ENCODE measurements around the gene TMPRSS4. TPM values are rescaled to one million over a fixed set of nuclear protein-coding genes. Genes with fewer than 3 reads are reported as not detected.

TMPRSS4 gene
- total RNA-seq, 2 experiments from 2014 or later = not detected

GRCh38 chr11:118145285-118146227 lies 68.7 kb downstream of the TMPRSS4 start:
- H3K27me3 Mint-ChIP-seq (ENCODE audit: low read depth) = peaks cover 40% of the 10 kb centered on the region
- CTCF ChIA-PET = interaction anchor here (0.7 to 6.3 kb wide), 16 partner anchors 12 to 424 kb away, joined by 3 to 105 read pairs (median 3); partner anchors contain the start of gene MPZL2
- H3K36me3 Mint-ChIP-seq (ENCODE audit: low read depth) = no peaks in the 10 kb centered on the region
- intact Hi-C loops (cut with micrococcal nuclease) = loop anchor here (1.0 to 5.0 kb wide), 9 partner anchors 26 to 514 kb away; partner anchors contain the start of genes ATP5MG, PHLDB1 and UBE4A
- H3K4me3 Mint-ChIP-seq = peak overlapping the region; percentile 77
- H3K4me1 Mint-ChIP-seq (ENCODE audit: low read depth) = peaks cover 3% of the 10 kb centered on the region
- H3K27ac Mint-ChIP-seq = no peak overlapping the region
- peak; percentile 96 for DNase-seq
- no peaks in the 10 kb centered on the region for H3K9me3 Mint-ChIP-seq

GRCh38 chr11:118146554-118146953 lies 69.7 kb downstream of the TMPRSS4 start:
- Mint-ChIP-seq H3K4me3 (peak overlapping the region; percentile 73), H3K36me3 (ENCODE audit: low read depth) (no peaks in the 10 kb centered on the region), H3K27ac (no peak overlapping the region), H3K27me3 (ENCODE audit: low read depth) (peaks cover 43% of the 10 kb centered on the region), H3K9me3 (no peaks in the 10 kb centered on the region), H3K4me1 (ENCODE audit: low read depth) (peaks cover 3% of the 10 kb centered on the region)
- CTCF ChIA-PET = interaction anchor here (0.7 to 6.3 kb wide), 4 partner anchors 24 to 157 kb away, joined by 3 to 105 read pairs (median 3); no protein-coding TSS in a partner anchor
- DNase-seq = no peak
- intact Hi-C loops (cut with micrococcal nuclease) = loop anchor here (5.0 kb wide), 1 partner anchor 461 kb away; the partner anchor contains the start of gene PHLDB1

- no peaks in the 10 kb centered on the region for H3K9me3 Mint-ChIP-seq
Observed at GRCh38 chr11:118147502-118147901, 70.6 kb downstream of the TMPRSS4 start.

GRCh38 chr11:118148240-118148639 lies 71.4 kb downstream of the TMPRSS4 start:
- H3K9me3 Mint-ChIP-seq = no peaks in the 10 kb centered on the region
- H3K4me3 Mint-ChIP-seq = no peak overlapping the region
- peaks cover 39% of the 10 kb centered on the region for H3K27me3 Mint-ChIP-seq (ENCODE audit: low read depth)
- CTCF ChIA-PET = no interaction called here
- DNase-seq = no peak
- H3K4me1 Mint-ChIP-seq (ENCODE audit: low read depth) = peaks cover 3% of the 10 kb centered on the region
- no peaks in the 10 kb centered on the region for H3K36me3 Mint-ChIP-seq (ENCODE audit: low read depth)
- intact Hi-C loops (cut with micrococcal nuclease) = loop anchor here (5.0 kb wide), 1 partner anchor 459 kb away; the partner anchor contains the start of gene PHLDB1
- H3K27ac Mint-ChIP-seq = no peak overlapping the region

More at GRCh38 chr11:118147502-118147901, 70.6 kb downstream of the TMPRSS4 start:
- H3K36me3 Mint-ChIP-seq (ENCODE audit: low read depth) = no peaks in the 10 kb centered on the region
- intact Hi-C loops (cut with micrococcal nuclease) = loop anchor here (5.0 kb wide), 1 partner anchor 460 kb away; the partner anchor contains the start of gene PHLDB1
- H3K27ac Mint-ChIP-seq = no peak overlapping the region
- peaks cover 40% of the 10 kb centered on the region for H3K27me3 Mint-ChIP-seq (ENCODE audit: low read depth)
- peaks cover 3% of the 10 kb centered on the region for H3K4me1 Mint-ChIP-seq (ENCODE audit: low read depth)
- no peak for DNase-seq
- H3K4me3 Mint-ChIP-seq = no peak overlapping the region
- CTCF ChIA-PET = interaction anchor here (6.3 kb wide), 1 partner anchor 23 kb away, joined by 105 read pairs; no protein-coding TSS in a partner anchor

GRCh38 chr11:118148856-118149255 lies 72.0 kb downstream of the TMPRSS4 start:
- intact Hi-C loops (cut with micrococcal nuclease) = loop anchor here (5.0 kb wide), 1 partner anchor 458 kb away; the partner anchor contains the start of gene PHLDB1

GRCh38 chr11:118149493-118149892 lies 72.6 kb downstream of the TMPRSS4 start:
- no peak for DNase-seq
- Mint-ChIP-seq H3K36me3 (ENCODE audit: low read depth) (no peaks in the 10 kb centered on the region), H3K4me1 (ENCODE audit: low read depth) (peaks cover 9% of the 10 kb centered on the region), H3K27ac (no peak overlapping the region), H3K9me3 (no peaks in the 10 kb centered on the region), H3K27me3 (ENCODE audit: low read depth) (peaks cover 40% of the 10 kb centered on the region), H3K4me3 (no peak overlapping the region)
- intact Hi-C loops (cut with micrococcal nuclease) = loop anchor here (5.0 kb wide), 1 partner anchor 458 kb away; the partner anchor contains the start of gene PHLDB1
- CTCF ChIA-PET = interaction anchor here (1.3 kb wide), 1 partner anchor 22 kb away, joined by 12 read pairs; no protein-coding TSS in a partner anchor

More at GRCh38 chr11:118148856-118149255, 72.0 kb downstream of the TMPRSS4 start:
- no peak for DNase-seq
- Mint-ChIP-seq H3K4me1 (ENCODE audit: low read depth) (peaks cover 8% of the 10 kb centered on the region), H3K27me3 (ENCODE audit: low read depth) (peaks cover 40% of the 10 kb centered on the region), H3K27ac (no peak overlapping the region), H3K9me3 (no peaks in the 10 kb centered on the region), H3K4me3 (no peak overlapping the region), H3K36me3 (ENCODE audit: low read depth) (no peaks in the 10 kb centered on the region)
- CTCF ChIA-PET = interaction anchor here (1.3 kb wide), 1 partner anchor 23 kb away, joined by 12 read pairs; no protein-coding TSS in a partner anchor

GRCh38 chr11:118151431-118151830 lies 74.6 kb downstream of the TMPRSS4 start:
- no peaks in the 10 kb centered on the region for H3K9me3 Mint-ChIP-seq
- peaks cover 8% of the 10 kb centered on the region for H3K4me1 Mint-ChIP-seq (ENCODE audit: low read depth)
- H3K27ac Mint-ChIP-seq = no peak overlapping the region
- no peaks in the 10 kb centered on the region for H3K36me3 Mint-ChIP-seq (ENCODE audit: low read depth)
- CTCF ChIA-PET = interaction anchor here (0.8 kb wide), 1 partner anchor 20 kb away, joined by 4 read pairs; no protein-coding TSS in a partner anchor
- no peak overlapping the region for H3K4me3 Mint-ChIP-seq
- peaks cover 46% of the 10 kb centered on the region for H3K27me3 Mint-ChIP-seq (ENCODE audit: low read depth)
- DNase-seq = no peak
- intact Hi-C loops (cut with micrococcal nuclease) = no loop called here

GRCh38 chr11:118152020-118152551 lies 75.2 kb downstream of the TMPRSS4 start:
- DNase-seq = no peak
- Mint-ChIP-seq H3K4me3 (peak overlapping the region; percentile 39), H3K27me3 (ENCODE audit: low read depth) (peaks cover 51% of the 10 kb centered on the region), H3K36me3 (ENCODE audit: low read depth) (no peaks in the 10 kb centered on the region), H3K9me3 (no peaks in the 10 kb centered on the region), H3K4me1 (ENCODE audit: low read depth) (peaks cover 11% of the 10 kb centered on the region), H3K27ac (no peak overlapping the region)
- CTCF ChIA-PET = interaction anchor here (1.0 to 2.2 kb wide), 2 partner anchors 8 to 20 kb away, joined by 3 to 14 read pairs; no protein-coding TSS in a partner anchor
- intact Hi-C loops (cut with micrococcal nuclease) = no loop called here

GRCh38 chr11:118152552-118153471 lies 75.9 kb downstream of the TMPRSS4 start, which contains the start of gene SCN4B:
Gene SCN4B, minus strand, starts transcription at chr11:118152823. Its CDS starts 150 bp downstream, at chr11:118152673.
- intact Hi-C loops (cut with micrococcal nuclease) = no loop called here
- Mint-ChIP-seq H3K36me3 (ENCODE audit: low read depth) (no peaks in the 10 kb centered on the region), H3K4me1 (ENCODE audit: low read depth) (peaks cover 11% of the 10 kb centered on the region), H3K27ac (no peak within 1 kb of the TSS), H3K9me3 (no peaks in the 10 kb centered on the region), H3K27me3 (ENCODE audit: low read depth) (peaks cover 58% of the 10 kb centered on the region), H3K4me3 (peak within 1 kb of the TSS; percentile 60)
- CTCF ChIA-PET = interaction anchor here (1.0 to 2.2 kb wide), 2 partner anchors 8 to 19 kb away, joined by 3 to 14 read pairs; no protein-coding TSS in a partner anchor
- no peak for DNase-seq

GRCh38 chr11:118153516-118153915 lies 76.6 kb downstream of the TMPRSS4 start:
- no peaks in the 10 kb centered on the region for H3K36me3 Mint-ChIP-seq (ENCODE audit: low read depth)
- peak overlapping the region; percentile 60 for H3K4me3 Mint-ChIP-seq
- CTCF ChIA-PET = interaction anchor here (2.2 kb wide), 1 partner anchor 18 kb away, joined by 14 read pairs; no protein-coding TSS in a partner anchor
- no peak for DNase-seq
- intact Hi-C loops (cut with micrococcal nuclease) = no loop called here
- H3K4me1 Mint-ChIP-seq (ENCODE audit: low read depth) = peaks cover 11% of the 10 kb centered on the region
- no peak overlapping the region for H3K27ac Mint-ChIP-seq
- H3K9me3 Mint-ChIP-seq = no peaks in the 10 kb centered on the region
- H3K27me3 Mint-ChIP-seq (ENCODE audit: low read depth) = peaks cover 62% of the 10 kb centered on the region

GRCh38 chr11:118153976-118154375 lies 77.1 kb downstream of the TMPRSS4 start:
- Mint-ChIP-seq H3K36me3 (ENCODE audit: low read depth) (no peaks in the 10 kb centered on the region), H3K9me3 (no peaks in the 10 kb centered on the region), H3K27ac (no peak overlapping the region), H3K4me3 (peak overlapping the region; percentile 60), H3K27me3 (ENCODE audit: low read depth) (peaks cover 61% of the 10 kb centered on the region), H3K4me1 (ENCODE audit: low read depth) (peaks cover 11% of the 10 kb centered on the region)
- CTCF ChIA-PET = interaction anchor here (2.1 to 5.3 kb wide), 3 partner anchors 10 to 18 kb away, joined by 6 to 74 read pairs (median 14); no protein-coding TSS in a partner anchor
- intact Hi-C loops (cut with micrococcal nuclease) = no loop called here
- no peak for DNase-seq
